LNCaP clone FGC (cell line): ENCODE measurements around the gene KCNJ12.
"Not testable (repeated sequence)": the region's sequence is repeated elsewhere in the genome, so short reads cannot be mapped to it uniquely, and the experiment has no call there.

Source experiments
- DNase-seq: peaks from one replicate; pipeline ENCODE4 v3.0.0-alpha.2; 2011; ENCODE audit warnings: low read depth
- H3K4me3 ChIP-seq: 2 replicates; pipeline ENCODE4 v1.5.1; 2011; ENCODE audit warnings: mild to moderate bottlenecking, low read depth, low read length, control low read depth
- TF ChIP-seq, protein P1 (sequence below): IDR thresholded peaks from 2 replicates; pipeline ENCODE4 v1.5.1; 2012; ENCODE audit warnings: mild to moderate bottlenecking; ENCODE audit not compliant: control insufficient read depth, insufficient read depth; ENCODE audit errors: extremely low read depth

Gene KCNJ12

DNA sequence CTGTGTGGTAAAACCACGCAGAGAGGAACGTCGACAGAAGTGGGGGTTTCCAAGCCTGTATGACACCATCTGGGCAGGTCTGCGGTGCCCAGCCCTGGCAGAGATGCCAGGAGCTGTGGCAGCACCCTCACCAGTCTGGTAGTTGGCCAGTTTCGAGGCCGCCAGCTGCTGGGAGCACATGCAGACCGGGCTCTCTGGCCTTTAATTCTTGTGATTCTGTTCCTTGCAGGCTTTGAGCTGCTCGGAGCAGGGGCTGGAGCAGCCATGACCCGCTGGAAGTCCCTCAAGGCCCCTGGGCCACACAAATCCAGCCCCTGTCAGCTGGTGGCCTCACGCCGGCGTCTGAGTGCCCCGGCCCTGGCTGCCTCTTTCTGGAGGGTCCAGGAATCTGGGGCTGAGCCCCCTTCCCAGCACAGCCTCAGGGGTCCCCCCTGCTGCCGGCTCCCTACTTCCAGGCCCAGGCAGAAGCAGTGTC lies 36.1 kb downstream of the KCNJ12 start:
- not testable (repeated sequence) for DNase-seq, H3K4me3 ChIP-seq

DNA sequence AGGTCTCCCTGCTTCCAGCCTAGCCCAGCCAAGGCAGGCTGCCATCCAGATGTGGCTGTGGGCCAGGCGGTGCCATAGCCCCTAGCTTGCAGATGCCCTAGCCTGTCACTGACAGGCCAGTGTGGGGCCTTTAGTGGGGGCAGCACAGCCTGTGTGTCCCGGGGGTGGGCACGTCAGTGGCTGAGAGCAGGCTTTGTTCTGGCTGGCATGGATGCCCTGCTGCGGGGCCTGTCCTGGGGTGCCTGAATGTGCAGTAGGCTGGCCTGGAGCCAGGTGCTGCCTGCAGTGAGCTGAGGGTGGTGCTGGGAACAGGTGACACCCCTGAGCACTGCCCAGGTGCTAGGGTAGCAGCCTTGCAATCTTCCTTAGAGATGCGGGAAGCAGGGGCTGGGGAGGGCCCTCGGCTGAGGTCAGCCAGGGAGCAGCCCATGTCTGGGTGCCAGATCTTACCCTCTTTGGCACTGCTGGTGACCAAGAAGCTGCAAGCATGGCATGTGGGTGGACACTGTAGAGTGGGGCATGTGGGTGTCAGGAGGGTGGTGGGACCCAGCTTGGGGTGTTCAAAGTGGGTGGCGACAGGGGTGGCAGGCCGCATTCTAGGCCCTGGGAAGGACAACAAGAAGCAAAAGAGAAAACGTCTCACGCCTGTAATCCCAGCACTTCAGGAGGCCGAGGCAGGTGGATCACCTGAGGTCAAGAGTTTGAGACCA lies 37.6 kb downstream of the KCNJ12 start:
- not testable (repeated sequence) for H3K4me3 ChIP-seq

DNA sequence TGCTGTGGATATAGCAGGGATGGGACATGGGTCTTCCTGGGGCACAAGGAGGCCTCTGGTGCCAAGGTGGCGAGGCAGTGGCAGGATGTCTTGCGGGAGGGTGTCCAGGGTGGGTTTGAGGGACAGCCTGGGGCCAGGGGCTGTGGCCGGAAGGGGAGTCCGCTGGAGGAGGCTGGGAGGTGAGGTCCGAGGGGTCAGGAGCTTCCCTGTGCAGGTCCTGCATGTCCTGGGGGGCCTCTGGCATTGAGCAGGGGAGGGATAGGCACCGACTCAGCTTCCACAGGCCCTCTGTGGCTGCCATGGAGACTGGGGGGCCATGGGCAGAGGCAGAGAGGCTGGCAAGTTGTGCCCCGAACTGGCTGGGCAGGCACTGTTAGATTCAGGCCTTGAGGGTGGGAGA lies 38.5 kb downstream of the KCNJ12 start:
- not testable (repeated sequence) for H3K4me3 ChIP-seq, DNase-seq

More for the DNA sequence above, 37.6 kb downstream of the KCNJ12 start:
- not testable (repeated sequence) for DNase-seq

DNA sequence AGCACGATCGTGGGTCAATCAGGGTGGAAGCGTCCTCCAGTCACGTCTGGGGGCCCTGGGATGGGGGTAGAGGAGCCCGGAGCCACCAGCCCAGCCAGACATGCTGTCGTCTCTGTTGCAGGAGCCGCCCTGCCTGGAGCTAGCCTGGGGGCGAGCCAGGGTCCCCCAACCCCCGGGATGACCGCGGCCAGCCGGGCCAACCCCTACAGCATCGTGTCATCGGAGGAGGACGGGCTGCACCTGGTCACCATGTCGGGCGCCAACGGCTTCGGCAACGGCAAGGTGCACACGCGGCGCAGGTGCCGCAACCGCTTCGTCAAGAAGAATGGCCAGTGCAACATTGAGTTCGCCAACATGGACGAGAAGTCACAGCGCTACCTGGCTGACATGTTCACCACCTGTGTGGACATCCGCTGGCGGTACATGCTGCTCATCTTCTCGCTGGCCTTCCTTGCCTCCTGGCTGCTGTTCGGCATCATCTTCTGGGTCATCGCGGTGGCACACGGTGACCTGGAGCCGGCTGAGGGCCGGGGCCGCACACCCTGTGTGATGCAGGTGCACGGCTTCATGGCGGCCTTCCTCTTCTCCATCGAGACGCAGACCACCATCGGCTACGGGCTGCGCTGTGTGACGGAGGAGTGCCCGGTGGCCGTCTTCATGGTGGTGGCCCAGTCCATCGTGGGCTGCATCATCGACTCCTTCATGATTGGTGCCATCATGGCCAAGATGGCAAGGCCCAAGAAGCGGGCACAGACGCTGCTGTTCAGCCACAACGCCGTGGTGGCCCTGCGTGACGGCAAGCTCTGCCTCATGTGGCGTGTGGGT lies 39.2 kb downstream of the KCNJ12 start:
- not testable (repeated sequence) for DNase-seq

DNA sequence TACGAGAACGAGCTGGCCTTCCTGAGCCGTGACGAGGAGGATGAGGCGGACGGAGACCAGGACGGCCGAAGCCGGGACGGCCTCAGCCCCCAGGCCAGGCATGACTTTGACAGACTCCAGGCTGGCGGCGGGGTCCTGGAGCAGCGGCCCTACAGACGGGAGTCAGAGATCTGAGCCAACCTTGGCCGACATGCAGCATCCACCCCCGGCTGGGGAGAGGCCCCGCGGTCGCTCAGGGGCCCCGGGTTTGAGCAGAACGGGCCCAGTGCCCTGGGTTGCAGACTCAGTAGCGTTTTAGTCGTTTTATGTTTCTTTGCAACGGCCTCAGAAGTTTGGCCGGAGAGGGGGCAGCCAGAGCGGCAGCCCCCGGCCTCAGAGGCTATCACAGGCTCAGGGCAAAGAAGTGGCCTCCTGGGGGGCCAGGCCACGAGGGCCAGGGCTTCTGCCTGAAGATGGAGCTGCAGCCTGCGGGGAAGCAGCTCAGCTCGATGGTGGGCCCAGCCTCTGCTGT lies 40.4 kb downstream of the KCNJ12 start:
- H3K4me3 ChIP-seq, DNase-seq: not testable (repeated sequence)

More for the DNA sequence above, 39.2 kb downstream of the KCNJ12 start:
- H3K4me3 ChIP-seq = not testable (repeated sequence)

DNA sequence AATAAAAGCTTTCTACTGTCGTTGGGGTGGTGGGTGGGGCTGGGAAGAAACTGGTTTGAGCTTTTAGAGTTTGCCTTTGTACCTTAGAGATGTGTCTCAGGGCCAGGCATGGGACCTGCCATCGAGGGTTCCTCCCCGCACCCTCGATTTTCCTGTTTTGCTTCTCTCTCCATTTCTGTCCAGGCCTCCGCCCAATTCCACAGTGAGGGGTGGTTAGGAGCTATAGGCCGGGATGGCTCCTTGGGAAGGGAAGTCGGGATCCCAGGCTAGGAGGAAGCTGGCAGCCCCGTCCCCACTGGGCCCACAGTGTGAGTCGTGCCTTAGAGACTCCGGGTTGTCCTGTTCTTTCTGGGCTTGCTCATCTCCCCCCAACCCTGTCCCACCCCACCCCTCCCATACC lies 41.2 kb downstream of the KCNJ12 start:
- H3K4me3 ChIP-seq = not testable (repeated sequence)

DNA sequence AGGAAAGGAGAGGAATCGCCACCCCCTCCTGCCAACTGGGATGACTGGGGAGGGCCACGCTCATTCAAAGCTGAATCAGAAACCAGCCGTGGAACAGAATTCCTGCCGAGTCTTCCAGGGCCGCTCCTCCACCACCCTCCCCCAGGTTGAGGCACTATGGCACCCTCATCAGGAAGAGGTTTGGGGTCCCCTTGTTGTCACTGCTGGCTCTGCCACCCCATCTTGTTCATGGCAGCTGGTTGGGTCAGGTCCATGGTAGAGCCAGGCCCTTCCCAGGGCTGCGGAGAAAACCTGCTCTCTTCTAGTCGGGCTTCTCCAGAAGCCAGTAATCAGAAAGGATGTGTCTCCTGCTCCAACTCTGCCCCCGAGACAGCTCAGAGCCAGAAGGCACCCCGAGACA lies 41.8 kb downstream of the KCNJ12 start:
- no peak overlapping the region for H3K4me3 ChIP-seq
- TF ChIP-seq, protein P1, sequence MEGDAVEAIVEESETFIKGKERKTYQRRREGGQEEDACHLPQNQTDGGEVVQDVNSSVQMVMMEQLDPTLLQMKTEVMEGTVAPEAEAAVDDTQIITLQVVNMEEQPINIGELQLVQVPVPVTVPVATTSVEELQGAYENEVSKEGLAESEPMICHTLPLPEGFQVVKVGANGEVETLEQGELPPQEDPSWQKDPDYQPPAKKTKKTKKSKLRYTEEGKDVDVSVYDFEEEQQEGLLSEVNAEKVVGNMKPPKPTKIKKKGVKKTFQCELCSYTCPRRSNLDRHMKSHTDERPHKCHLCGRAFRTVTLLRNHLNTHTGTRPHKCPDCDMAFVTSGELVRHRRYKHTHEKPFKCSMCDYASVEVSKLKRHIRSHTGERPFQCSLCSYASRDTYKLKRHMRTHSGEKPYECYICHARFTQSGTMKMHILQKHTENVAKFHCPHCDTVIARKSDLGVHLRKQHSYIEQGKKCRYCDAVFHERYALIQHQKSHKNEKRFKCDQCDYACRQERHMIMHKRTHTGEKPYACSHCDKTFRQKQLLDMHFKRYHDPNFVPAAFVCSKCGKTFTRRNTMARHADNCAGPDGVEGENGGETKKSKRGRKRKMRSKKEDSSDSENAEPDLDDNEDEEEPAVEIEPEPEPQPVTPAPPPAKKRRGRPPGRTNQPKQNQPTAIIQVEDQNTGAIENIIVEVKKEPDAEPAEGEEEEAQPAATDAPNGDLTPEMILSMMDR = no peak
- DNase-seq = no peak

More for the DNA sequence above, 41.2 kb downstream of the KCNJ12 start:
- DNase-seq = not testable (repeated sequence)

DNA sequence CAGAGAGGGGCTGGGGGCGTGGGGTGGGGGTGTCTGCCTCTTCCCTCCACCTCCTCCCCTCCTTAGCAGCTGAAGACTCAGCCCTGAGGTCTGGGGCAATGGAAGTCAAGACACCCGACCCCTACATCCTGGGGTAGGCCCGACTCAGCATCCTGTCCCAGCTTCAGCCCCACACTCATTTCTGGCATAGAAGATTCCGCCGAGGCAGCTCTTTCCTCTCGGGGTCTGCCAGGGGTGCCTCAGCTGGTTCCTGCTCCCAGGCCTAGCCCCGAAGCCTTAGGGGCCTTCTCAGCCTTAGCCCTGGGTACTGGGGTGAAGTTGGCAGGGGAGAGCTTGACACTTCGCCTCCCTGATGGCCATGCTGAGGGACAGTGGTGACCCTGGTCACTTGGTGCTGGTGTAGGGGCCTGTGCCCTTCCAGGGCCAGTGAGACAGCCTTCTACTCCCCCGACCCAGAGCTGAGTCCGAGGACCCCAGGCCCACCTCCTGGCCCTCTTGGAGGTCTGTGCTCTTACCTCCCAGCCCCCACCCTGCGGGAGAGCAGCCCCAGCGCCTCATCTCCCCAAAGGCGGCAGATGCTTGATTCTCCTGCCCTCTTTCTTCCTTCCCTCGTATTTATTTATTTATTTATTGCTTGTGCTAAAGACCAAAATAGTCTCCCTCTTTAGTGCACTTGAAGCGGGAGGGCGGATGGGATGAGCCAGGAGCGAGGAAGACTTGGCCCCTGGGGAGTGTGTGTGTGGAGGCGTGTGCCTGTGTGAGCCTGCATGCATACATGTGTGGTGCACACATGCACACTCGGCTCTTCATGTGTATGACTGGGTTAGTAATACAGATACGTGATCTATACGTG lies 42.5 kb downstream of the KCNJ12 start:
- no peak for DNase-seq
- H3K4me3 ChIP-seq = no peak overlapping the region
- TF ChIP-seq, protein P1 = no peak

DNA sequence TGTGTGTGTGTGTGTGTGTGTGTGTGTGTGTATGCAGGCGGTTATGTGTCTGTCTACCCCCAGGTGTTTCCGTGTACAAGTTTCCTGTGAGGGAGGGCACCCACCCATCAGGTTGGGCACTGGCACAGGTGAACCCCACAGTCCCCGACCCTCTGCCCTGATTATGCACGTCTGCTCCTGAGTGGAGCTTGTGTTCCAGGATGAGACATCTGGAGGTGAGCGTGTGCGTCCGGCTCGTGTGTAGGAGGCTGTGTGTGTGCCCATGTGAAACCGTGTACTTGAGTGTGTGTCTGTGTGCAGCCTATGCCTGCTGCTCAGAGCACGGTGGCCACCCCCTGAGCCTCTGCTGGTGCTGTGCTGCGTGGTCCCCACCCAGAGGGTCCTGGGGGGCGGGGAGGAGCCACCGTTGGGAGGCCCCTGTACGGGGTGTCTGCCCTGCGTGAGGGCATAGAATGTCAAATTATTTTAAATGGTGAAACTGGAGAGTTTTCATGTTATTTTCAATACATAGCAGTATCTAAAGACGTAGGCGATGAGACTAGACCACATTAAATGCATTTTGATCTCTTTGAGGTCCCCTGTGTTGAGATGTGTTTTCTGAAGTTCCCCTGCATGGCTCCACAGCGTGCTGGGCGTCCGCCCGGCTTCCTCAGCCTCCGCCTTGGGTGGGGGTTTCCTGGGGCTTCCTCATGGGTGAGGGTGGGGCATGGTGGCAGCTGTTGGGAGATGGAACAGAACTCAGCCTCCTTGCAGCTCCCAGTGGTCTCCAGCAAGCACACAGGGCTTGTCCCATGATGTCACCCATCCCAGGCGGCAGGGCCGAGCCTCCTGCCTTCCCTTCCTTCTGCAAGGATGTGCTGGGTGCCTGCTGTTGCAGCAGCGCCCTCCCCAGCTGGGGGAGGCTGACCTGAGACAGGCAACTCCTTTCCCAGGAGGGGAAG lies 43.4 kb downstream of the KCNJ12 start:
- no peak for DNase-seq
- TF ChIP-seq, protein P1 = no peak
- H3K4me3 ChIP-seq = no peak overlapping the region

DNA sequence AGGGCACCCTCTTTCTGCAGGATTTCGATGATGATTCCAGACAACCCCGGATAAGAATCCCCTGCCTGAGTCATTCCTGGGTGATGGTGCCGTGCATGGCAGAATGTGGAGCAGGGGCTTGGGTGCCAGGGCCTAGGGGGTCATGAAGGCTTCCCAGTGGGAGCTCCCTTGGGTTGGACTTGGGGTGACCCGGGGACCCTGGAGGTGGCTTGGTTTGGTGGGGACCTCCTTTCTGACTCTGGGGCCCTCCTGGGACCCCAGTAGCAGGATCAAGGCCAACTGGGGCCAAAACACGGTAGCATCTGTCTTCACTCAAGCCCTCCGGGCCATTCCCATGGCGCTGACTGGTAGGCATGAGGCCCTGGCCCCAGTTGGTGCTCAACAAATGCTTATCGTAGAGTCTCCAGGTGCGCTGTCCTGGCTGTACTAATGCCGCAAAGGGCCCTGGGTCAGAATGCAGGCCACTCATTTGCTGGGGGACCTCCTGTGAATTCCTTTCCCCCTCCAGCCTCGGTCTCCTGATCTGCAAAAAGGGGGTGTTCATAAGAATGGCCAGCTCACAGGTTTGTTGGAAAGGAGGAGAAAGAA lies 44.4 kb downstream of the KCNJ12 start:
- not testable (repeated sequence) for DNase-seq, H3K4me3 ChIP-seq

DNA sequence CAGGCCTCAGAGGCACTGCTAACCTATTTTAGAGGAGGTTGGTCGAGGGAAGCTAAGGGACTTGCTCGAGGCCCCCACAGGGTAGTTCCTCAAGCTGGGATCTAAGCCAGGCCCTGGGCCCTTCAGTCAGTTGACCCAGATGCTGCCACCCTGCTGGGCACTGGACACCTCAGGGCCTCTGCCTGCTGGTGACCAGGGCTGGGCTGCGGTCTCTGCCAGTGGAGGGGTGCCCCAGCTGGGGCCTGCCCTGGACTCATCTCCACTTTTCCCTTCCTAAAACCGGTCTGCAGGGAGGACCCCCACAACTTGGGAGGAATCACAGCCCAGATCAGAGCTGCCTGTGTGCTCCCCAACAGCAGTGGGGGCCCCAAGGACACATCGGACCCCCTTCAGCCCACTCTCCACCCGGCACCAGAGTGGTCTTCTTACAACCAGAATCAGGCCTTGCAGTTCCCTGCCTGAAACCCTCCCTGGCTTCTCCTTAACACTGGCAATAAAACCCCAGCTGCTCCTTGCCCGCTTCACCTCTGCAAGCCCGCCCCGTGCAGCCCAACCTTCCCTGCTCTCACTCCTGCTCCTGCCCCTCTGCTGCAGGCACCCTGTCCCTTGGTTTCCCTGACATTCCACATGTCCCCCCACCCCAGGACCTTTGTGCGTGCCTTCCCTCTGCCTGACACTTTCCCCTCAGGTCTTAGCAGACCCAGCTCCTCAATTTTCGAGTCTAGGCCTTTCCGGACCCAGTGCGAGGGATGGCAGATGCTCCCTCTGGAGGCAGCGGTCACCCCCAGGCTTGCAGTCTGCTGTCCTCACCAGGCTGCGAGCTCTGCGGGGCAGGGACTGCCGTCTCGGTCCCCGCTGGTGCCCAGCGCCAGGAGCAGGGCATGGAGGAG lies 45.5 kb downstream of the KCNJ12 start:
- DNase-seq, H3K4me3 ChIP-seq: not testable (repeated sequence)
